Stimulated activated CD4-positive, alpha-beta T cell treated with anti-CD3 and anti-CD28 coated beads, Interleukin-15, amount 100 ng/mL, for 48 hours (primary cell): ENCODE results near the gene PHF5A.
"Not testable (repeated sequence)": the region's sequence is repeated elsewhere in the genome, so short reads cannot be mapped to it uniquely, and the experiment has no call there.

Experiments used
- DNase-seq, 2 donors: peaks; one replicate each; pipeline ENCODE4 v3.0.0-alpha.2; 2020; ENCODE audit warnings: low read depth in 2 of 2

The PHF5A gene

DNA sequence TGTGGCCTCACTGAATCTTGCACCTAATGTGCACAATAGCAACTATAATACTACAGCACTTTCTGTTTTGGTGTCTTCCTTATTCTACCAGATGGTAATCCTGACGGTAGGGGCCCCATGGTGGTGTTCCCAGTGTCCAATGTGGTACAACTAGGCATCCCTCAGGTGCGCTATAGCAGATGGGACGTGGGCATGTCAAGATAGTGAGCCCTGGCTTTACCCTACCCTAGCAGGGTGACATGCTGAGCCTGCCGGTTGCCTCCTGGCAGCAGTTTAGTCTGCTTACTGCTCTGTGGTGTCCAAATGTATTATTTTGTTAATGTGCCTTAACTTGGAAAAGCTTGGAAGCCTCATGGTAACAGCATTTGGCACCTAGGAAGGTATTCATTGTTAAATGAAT lies 19.6 kb upstream of the PHF5A start:
- DNase-seq: no peak

DNA sequence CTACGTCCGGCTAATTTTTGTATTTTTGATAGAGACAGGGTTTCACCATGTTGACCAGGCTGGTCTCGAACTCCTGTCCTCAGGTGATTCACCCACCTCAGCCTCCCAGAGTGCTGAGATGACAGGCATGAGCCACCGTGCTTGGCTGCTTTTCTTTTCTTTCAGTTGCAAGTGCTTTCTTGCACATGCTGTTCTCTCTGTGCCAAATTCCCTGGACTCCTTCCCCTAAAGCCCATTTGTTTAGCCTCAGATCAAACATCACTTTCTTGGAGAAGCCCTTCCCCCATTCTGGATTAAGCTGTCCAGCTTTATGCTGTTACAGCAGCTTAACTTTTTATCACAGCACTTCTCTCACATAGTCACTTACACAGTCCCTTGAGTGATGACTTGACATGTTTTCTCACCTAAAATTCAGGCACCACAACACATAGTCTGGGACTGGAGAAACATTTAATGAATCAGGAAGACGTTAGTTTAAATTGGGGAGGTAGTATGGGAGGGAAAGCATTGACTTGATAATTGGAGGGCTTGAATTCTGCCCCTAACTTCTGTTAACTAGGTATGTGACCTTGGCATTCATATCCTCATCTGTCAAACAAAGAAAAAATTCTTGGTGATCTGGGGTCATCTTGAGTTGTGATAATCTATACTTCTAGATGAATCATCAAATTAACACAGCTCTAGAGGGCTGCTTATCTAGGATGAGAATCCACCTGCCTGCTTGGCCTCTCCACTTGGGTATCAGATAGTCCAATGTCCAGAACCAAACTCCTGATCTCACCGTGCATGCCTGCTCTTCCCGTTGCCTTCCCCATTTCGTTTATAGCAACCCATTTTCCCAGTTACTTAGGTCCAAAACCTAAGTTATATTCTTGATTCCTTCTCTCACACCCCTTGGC lies 18.8 kb upstream of the PHF5A start:
- no peak for DNase-seq

DNA sequence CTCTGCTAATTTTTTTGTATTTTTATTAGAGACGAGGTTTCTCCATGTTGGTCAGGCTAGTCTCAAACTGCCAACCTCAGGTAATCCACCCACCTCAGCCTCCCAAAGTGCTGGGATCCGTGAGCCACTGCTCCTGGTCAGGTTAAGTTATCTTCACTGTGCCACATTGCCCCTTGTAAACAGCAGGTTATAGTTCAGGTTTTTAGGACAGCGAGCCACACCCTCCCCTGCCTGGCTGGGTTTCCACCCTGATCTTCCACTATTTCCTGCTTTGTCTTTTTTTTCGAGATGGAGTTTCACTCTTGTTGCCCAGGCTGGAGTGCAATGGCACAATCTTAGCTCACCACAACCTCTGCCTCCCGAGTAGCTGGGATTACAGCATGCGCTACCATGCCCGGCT lies 16.5 kb upstream of the PHF5A start:
- DNase-seq: no peak

DNA sequence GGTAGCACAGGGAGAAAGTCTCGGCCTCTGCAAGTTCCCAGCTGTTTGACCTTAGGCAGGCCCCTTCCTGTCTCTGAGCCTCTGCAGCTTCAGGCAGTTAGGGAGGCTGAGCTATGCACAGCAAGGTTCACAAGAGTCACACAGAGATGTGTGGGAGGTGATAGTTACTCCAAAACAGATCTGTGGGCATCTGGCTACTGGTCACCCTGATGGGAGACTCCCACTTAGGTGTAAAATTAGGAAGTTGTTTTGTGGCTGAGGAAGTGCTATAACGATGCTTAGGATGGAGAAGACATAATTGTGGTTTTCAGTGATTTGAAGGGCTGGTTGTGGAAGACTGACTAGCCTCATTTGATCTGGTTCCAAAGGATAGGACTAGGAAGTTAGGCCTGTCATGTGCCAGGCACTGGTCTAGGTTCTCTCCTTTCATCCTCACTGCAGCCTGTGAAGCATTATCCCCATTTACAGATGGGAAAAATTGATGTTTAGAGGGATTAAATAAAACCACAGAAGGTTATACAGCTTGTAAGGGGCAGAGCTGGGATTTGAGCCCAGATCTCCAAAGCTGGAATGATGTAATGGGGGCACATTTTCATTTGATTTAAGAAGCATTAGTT lies 13.9 kb upstream of the PHF5A start:
- no peak for DNase-seq

DNA sequence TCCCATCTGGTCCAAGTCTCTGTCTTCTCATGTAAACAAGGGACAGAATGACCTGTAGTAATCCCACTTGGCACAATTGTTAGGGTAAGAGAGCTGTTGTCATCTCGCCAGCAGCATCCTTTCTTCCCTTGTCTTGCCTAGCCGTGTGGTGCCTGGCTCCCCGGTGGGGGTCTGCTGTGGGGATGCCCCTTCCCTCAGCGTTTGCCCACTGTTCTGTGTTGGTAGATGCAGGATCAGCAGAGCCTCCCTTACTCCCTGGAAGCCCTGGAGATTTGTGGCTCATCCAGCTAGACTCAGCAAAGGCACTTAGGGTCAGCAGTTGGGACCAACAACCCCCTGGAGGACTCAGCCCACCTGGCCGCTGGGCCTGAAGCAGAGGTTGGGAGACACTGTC lies 13.4 kb upstream of the PHF5A start:
- DNase-seq: no peak

DNA sequence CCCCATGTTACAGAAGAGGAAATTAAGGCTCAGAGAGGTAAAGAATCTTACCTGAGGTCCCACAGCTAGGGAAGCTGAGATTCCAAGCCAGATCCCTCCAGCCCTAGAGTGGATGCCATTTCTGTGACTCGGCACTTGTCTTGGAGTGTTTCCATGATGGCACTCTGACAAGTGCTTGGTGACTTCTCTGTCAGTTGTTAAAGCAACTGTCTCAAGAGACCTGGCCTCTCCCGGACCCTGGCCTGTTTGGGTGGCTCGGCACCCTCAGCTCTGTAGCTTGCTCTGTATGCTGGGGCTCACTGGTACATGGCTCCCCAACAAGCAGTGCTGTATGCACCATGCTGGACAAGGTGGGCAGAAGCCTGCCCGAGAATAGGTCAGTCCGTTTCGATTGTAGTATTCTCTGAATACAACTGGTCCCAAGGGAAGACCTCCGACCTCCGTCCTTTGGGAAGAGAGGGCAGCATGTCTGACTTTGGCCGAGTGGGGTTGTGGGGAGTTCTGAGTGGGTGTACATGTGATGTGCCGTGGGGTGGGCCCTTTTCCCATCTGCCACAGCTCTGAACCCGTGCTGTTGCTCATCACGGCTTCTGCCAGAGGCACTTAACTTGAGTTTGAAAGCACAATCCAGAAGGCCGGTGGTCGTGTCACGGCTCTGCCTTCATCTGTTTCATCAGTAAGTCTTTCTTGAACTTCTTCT lies 12.8 kb upstream of the PHF5A start:
- DNase-seq: no peak

DNA sequence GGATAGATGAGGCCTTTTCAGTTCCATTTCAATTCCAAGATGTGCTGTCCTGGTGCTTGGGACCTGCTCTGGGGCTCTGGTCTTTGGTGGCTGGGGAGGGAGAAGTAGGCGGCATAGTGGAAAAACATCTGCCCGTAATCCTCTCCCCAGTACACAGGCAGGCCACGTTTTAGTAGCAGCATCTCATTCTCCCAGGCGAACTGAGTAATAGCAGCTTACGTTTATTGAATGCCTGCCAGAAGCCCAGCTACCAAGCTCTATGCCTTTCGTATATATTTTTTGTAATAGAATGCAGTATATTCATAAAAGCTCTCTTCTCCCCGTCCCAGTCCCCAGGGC lies 11.9 kb upstream of the PHF5A start:
- no peak for DNase-seq

DNA sequence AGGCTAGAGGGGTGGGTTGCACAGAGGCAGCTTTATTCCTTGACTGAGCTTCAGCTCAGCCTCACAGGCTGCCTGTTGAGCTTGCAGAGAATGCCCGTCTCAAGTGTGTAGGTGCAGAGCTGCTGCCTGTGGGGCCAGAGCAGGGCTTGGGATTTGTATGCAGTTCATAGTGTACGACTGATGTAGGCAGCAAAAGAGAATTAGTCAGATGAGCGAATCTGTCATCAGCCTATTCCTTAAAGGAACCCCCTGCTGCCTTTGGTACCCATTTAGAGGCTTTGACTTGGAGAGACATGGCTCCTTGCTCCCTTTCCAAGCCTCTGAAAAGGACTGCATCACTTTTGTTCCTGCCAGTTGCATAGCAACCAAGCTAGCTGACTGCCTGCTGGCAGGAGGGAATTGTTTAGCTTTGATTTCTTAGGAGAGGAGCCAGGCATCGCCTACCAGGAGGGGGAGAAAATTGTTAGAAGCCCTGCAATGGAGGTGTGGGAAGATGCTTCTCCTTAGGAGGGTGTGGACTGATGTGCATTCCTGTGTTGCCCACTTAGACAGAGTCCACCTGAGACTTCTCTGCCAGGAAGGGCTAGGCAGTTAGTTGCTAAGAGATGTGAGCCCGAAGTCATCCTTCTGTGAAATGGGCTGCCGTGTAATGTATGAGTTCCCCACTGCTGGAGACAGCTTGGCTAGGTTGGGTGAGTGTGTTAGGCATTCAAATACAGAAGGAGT lies 11.3 kb upstream of the PHF5A start:
- DNase-seq: no peak

DNA sequence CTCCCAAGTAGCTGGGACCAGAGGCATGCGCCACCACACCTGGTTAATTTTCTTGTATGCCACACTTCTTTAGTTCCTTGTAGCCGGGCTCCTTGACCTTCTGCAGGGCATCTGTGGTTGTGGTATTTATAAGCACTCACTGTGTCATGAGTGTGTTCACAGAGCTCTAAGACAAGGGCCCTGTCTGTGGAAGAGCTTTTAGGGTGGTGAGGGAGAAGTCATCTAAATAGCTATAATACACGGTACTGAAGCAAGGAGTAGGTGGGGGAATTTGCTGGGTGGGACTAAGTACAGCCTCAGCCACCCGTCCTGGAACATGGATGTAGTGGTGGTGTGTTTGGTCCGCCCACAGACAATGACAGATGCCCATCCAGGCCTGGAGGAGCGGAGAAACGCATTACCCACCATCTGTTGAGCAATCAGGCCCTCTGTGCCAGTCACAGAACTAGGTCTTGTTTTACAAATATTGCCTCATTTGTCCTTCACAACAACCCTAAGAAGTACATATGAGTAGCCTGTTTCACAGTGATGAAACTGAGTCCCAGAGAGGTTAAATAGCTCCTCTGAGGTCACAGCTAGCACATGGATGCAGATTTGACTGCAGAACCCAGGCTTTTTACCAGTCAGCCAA lies 10.5 kb upstream of the PHF5A start:
- DNase-seq: no peak

DNA sequence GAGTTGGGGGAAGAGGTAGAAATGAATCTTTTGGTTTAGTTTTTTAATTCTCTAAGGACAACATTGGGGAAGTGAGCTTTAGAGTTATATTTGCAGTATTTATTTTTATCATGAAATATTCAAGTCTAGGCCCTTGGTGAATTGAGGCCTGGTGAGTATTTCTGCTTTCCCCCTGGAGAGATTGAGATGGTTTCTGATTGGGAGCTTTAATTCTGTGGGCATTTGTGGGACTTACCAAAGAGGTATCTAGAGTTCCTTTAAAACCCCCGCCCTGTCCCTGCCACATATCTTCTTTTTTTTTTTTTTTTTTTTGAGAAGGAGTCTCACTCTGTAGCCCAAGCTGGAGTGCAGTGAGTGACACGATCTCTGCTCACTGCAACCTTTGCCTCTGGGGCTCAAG lies 10.0 kb upstream of the PHF5A start:
- no peak for DNase-seq

DNA sequence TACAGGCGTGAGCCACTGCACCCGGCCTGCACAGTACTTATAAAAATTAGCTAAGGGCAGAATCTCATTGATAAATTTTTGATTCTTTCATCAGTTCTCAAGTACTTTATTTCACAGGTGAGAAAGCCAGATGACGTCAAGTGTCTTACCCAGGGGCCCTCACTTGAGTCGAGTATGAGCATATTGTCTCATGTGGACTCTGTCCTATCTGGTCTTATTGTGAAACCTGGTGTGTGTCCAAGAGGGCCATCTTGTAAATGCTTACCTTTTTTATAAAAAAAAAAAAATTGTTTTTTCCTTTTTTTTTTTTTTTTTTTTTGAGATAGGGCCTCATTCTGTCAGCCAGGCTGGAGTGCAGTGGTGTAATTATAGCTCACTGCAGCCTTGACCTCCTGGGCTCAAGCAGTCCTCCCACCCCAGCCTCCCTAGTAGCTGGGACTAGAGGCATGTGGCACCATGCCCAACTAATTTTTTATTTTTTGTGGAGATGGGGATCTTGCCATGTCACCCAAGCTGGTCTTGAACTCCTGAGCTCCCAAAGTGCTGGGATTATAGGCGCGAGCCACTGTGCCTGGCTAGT lies 6.5 kb upstream of the PHF5A start:
- DNase-seq: no peak

DNA sequence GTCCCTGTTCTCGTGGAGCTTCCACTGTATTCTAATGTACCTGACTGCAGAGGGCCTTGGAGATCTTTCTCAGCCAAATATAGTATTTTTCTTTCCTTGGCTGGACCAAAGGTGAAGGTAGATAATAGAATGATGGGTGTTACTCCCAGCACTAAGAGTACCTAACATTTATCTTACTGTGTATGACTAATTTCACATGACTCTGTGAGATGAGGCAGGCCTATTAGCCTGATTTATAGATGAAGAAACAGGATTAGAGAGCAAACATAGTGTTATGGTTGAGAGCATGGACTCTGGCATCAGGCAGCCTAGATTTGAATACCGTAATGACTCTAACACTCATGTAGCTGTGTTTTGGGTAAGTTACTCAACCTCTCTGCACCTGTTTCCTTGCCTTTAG lies 3.1 kb upstream of the PHF5A start:
- no peak for DNase-seq

DNA sequence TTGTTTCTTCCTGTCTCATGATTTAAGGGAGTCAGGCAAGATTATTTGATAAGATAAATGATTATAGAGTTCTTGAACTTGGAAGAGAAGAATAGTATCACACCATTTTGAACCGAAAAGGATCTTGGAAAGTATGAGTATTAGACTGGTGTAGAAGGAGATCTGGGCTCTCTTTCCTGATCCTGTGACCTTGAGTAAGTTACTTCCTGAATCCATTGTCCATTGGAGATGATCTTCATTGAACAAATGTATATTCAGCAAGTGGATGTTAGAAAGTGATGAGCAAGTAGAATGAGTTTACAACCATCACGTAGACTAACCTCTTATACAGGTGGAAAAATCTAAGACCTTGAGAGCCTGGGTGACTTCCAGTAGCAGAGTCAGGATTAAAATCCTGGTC lies 2.4 kb upstream of the PHF5A start:
- no peak for DNase-seq

DNA sequence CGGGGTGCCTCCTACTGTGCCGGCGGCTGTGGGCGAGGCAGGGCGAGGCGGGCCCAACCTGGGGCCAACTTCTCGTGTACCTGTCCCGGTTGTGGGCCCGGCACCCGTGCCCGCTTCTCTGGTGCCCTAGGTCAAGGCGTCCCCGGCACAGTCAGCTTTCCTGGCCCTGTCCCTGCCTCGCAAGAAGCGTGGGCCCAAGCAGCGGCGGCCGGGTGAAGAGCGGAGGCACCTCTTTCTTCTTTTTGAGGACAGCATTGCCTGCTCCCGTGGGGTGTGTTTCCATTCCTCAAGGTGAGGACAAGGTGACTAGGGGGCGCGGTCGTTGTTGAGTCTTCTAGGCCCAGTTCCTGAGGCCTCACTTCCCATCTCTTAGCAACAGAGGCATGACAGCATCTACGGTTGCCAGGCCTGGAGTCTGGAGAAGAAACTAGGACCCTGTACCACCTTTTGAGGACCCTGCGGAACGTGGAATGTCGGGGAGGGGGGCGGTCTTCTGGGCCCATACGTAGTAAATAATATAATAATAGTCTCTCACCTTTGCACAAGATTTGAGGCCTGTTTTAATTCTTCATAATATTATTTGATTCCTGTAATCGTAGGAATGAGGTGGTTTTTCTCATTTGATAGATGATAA lies 843 bp upstream of the PHF5A start:
- DNase-seq: no peak

DNA sequence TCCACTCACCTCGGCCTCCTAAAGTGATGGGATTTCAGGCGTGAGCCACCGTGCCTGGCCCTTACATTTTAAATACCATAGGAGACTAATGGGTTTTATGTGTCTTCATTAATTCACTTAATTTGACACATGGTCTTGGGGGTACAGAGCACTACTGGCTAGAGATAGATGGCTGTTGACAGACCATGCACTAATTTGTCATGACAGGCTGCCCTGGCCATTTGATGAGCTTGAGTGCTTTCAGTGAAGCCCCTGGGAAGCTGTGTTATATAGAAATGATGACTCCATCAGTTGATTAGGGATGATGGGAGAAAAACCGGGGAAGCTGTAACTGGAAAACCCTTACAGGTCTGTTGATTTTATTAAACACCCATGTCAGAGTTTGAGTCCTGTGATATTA lies 6.6 kb downstream of the PHF5A start:
- DNase-seq: no peak

DNA sequence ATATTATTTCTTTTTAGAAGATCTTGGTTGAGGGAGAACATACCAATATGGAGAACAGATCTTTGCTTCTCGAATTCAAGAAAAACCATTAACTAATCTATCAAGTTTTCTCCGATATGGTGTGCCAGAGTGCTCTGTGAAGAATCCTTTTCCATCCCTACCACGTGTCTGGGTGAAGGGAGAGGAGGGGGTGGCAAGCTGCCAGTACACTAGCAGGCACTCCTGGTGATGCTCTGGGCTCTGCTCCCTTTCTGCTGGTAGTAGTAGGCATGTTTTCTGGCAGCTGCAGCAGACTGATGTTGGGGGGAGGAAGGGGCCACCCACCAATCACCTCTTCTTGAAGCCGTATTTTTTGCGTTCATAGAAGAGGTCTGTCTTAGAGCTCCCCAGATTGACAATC lies 8.4 kb downstream of the PHF5A start:
- not testable (repeated sequence) for DNase-seq

DNA sequence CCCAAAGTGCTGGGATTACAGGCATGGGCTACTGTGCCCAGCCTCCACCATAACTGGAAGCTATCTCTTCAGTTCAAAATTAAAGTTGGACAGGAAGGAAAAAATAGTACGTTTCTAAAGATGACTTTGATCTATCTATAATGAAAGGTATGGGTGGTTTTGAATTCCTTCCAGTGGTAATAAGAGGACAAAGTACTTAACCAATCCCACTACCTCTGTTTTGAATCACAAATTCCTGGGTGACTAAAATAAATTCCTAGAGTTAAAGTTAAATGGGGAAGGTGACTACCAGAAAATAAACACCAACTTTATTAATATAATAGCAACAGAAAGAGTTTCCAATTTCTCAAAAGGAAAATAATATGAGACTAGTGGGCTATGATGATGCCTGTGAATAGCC lies 9.1 kb downstream of the PHF5A start:
- no peak for DNase-seq

DNA sequence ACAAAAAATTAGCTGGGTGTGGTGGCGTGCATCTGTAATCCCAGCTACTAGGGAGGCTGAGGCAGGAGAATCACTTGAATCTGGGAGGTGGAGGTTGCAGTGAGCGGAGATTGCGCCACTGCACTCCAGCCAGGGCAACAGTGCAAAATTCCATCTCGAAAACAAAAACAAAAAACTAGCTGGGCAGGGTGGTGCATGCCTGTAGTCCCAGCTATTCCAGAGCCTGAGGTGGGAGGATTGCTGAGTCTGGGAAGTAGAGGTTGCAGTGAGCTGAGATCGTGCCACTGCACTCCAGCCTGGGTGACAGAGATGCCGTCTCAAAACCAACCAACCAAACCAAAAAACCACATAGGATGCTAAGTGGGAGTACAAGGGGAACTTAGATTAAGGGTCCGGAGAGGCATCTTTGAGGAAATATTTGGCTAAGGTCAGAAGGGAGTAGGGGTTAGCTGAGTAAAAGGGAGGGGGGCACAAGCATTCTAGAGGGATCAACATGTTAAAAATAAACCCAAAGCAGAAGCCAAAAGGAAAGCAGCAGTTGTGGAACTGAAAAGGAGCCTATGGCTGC lies 10.2 kb downstream of the PHF5A start:
- no peak for DNase-seq

DNA sequence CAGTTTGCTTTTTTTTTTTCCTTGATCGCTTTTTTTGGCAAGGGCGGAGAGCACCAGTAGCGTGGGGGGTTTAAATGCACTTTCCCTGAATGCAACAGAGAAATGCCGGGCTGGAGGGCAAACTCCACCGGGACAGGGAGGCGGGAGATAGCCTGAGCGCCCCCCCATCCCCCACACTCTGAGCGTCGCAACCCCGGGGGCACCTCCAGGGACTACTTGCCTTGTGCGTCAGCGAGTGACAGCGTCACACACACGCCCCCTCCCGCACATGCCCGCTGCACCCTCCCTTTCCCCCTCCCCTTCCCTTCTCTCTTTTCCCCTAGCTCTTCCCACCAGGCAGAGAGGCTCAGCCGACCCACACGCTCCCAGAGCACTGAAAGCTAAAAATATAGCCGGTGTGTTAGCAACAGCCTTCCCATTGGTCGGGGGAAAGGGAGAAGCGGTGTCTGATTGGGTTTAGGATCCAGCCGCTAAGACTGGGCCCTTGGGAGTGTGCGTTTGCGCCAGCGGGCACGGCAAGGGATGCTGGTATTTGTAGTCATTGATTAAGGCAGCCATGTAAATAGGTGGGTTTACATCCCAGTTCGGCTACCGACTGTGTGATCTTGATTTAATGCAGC lies 20.2 kb downstream of the PHF5A start:
- peak; percentile 86 to 91 for DNase-seq
